HepG2 (cell line): ENCODE data around the gene RECQL5. TPM values are rescaled to one million over a fixed set of nuclear protein-coding genes. Genes with fewer than 3 reads are reported as not detected.

Experiments
- ATAC-seq: fragments of 200-7000 bp; cut with Tn5 transposase; 3 replicates; pipeline ENCODE4 v1.9.1; 2020; ENCODE audit warnings: mild to moderate bottlenecking, moderate library complexity
- BruUV-seq: library from RNA; stranded (reverse); fragments of 400-500 nt; replicated peaks from 2 replicates; lab custom pipeline; 2021; lab: Mats Ljungman, UMichigan
- CTCF ChIA-PET: fragments of 300-600 bp; formaldehyde crosslinking; extraction: SDS; loops from one replicate; lab custom pipeline; 2021; ENCODE audit warnings: low total read pairs, inconsistent platforms, low intra/inter-chr PET ratio; lab: Yijun Ruan, JAX
- POLR2A ChIA-PET: fragments of 350-600 bp; sonication (Branson Sonifier 250); formaldehyde crosslinking; loops from one replicate; lab custom pipeline; 2020; ENCODE audit warnings: antibody characterized with exemption, inconsistent platforms; lab: Yijun Ruan, JAX
- DNase-seq: peaks from one replicate; pipeline ENCODE4 v3.0.0-alpha.2; 2015; ENCODE audit warnings: low spot score
- FAIRE-seq: peaks from 3 replicates; lab custom pipeline; 2011; peaks lifted over from hg19 to GRCh38; lab: Jason Lieb, UNC
- H2AFZ ChIP-seq: one replicate; pipeline ENCODE4 v1.6.1; 2011; ENCODE audit warnings: low read length, inconsistent platforms
- H3K27ac ChIP-seq: fragments of 300-600 bp; 3 replicates; pipeline ENCODE4 v1.8.0; 2011; ENCODE audit warnings: mixed run types, mild to moderate bottlenecking, mixed read lengths, low read length, inconsistent platforms; ENCODE audit not compliant: insufficient read depth; ENCODE audit errors: extremely low read length
- H3K27me3 ChIP-seq, 2 experiments: fragments of 200-600 bp in 1 of 2; 2 replicates in 1 of 2; 3 replicates in 1 of 2; pipeline versions ENCODE4 v1.6.0 to v1.8.0; 2011; ENCODE audit warnings: low read length in 2 of 2, mild to moderate bottlenecking in 2 of 2, moderate library complexity in 2 of 2, inconsistent platforms in 1 of 2; ENCODE audit not compliant: insufficient read depth in 2 of 2, control insufficient read depth in 1 of 2
- H3K36me3 ChIP-seq, 2 experiments: fragments of 200-600 bp in 1 of 2; replicated peaks in 1 of 2; 2 replicates in 1 of 2; 3 replicates in 1 of 2; pipeline versions ENCODE4 v1.5.1 to v1.8.0; 2011; ENCODE audit warnings: low read length in 2 of 2, inconsistent platforms in 1 of 2; ENCODE audit not compliant: insufficient read depth in 2 of 2, control insufficient read depth in 1 of 2
- H3K4me1 ChIP-seq: 2 replicates; pipeline ENCODE4 v1.5.1; 2012; ENCODE audit warnings: low read length, inconsistent platforms; ENCODE audit not compliant: insufficient read depth
- H3K4me2 ChIP-seq: 2 replicates; pipeline ENCODE4 v1.6.0; 2011; ENCODE audit warnings: low read depth, low read length, inconsistent platforms
- H3K4me3 ChIP-seq, 3 experiments: fragments of 200-600 bp in 1 of 3; sonication (generic), shearing (Covaris generic) in 1 of 3; replicated peaks in 1 of 3; 2 replicates each; pipeline ENCODE4 v1.5.1; 2011 to 2016; ENCODE audit warnings: low read length in 3 of 3, inconsistent platforms in 2 of 3, low read depth in 2 of 3, mild to moderate bottlenecking in 2 of 3, control low read depth in 1 of 3, mixed read lengths in 1 of 3; ENCODE audit not compliant: insufficient read depth in 1 of 3
- H3K79me2 ChIP-seq: one replicate; pipeline ENCODE4 v1.6.1; 2011; ENCODE audit warnings: low read length, inconsistent platforms; ENCODE audit not compliant: insufficient read depth
- H3K9ac ChIP-seq: 2 replicates; pipeline ENCODE4 v1.6.0; 2011; ENCODE audit warnings: mild to moderate bottlenecking, low read depth, low read length, inconsistent platforms; ENCODE audit not compliant: insufficient read depth
- H3K9me3 ChIP-seq: 2 replicates; pipeline ENCODE4 v1.5.1; 2012; ENCODE audit warnings: mild to moderate bottlenecking, low read length
- H4K20me1 ChIP-seq: 2 replicates; pipeline ENCODE4 v1.6.0; 2011; ENCODE audit warnings: inconsistent platforms, mild to moderate bottlenecking, low read length, moderate library complexity; ENCODE audit not compliant: insufficient read depth
- CAMTA2 ChIP-seq: sonication (generic); formaldehyde crosslinking; IDR thresholded peaks from 2 replicates; pipeline ENCODE4 v1.4.0; 2020; ENCODE audit warnings: mild to moderate bottlenecking, missing genetic modification reagents, borderline replicate concordance
- HES4 ChIP-seq: sonication (generic); formaldehyde crosslinking; IDR thresholded peaks from 2 replicates; pipeline ENCODE4 v1.9.0; 2021; ENCODE audit warnings: mild to moderate bottlenecking, missing genetic modification reagents, borderline replicate concordance
- LCORL ChIP-seq, 2 experiments: fragments of 450-650 bp in 1 of 2; sonication (generic) in 1 of 2; formaldehyde crosslinking in 1 of 2; IDR thresholded peaks; 2 replicates each; pipeline versions ENCODE4 v1.5.0 to v1.6.1; 2017 to 2020; ENCODE audit warnings: antibody characterized with exemption in 1 of 2, missing genetic modification reagents in 1 of 2
- PAWR ChIP-seq: sonication (generic); formaldehyde crosslinking; IDR thresholded peaks from 2 replicates; pipeline ENCODE4 v1.4.0; 2020; ENCODE audit warnings: missing genetic modification reagents, mild to moderate bottlenecking, borderline replicate concordance
- TEAD2 ChIP-seq: sonication (generic); formaldehyde crosslinking; IDR thresholded peaks from 2 replicates; pipeline ENCODE4 v1.9.0; 2021; ENCODE audit warnings: missing genetic modification reagents
- ZNF136 ChIP-seq: sonication (generic); formaldehyde crosslinking; IDR thresholded peaks from 2 replicates; pipeline ENCODE4 v1.8.1; 2022; ENCODE audit warnings: low read depth, mild to moderate bottlenecking, moderate library complexity, missing genetic modification reagents
- ZNF569 ChIP-seq: sonication (generic); formaldehyde crosslinking; IDR thresholded peaks from 2 replicates; pipeline ENCODE4 v1.5.0; 2020; ENCODE audit warnings: mild to moderate bottlenecking, missing genetic modification reagents, moderate library complexity, borderline replicate concordance
- ZNF747 ChIP-seq: sonication (generic); formaldehyde crosslinking; IDR thresholded peaks from 2 replicates; pipeline ENCODE4 v1.8.1; 2023; ENCODE audit warnings: missing genetic modification reagents, mild to moderate bottlenecking, borderline replicate concordance
- WGBS: methylation state at CpG from one replicate; pipeline ENCODE4 v1.1.6; 2017; ENCODE audit warnings: low lambda C conversion rate; 5-methylcytosine and 5-hydroxymethylcytosine counted together
- in situ Hi-C: cut with HindIII; loops from 2 replicates; pipeline ENCODE4 v1.10.0; 2017; ENCODE audit warnings: low pct_unique_long_range_greater_than_20kb; ENCODE audit not compliant: extremely low pct_ligation_motif_present
- intact Hi-C: fragments of 100-400 bp; cut with micrococcal nuclease; formaldehyde crosslinking; loops from one replicate; pipeline ENCODE4 v1.10.0; 2022; ENCODE audit not compliant: unreplicated experiment
- polyA plus RNA-seq, 8 experiments: library from polyadenylated mRNA; depleted of rRNA in 3 of 8; stranded (reverse) in 7 of 8; unstranded in 1 of 8; fragments of >200 nt; fragmentation: Illumina TruSeq in 4 of 8; extraction: Trizol in 4 of 8; gene quantifications; 2 replicates each; pipeline versions ENCODE4 v1.2.1 to v1.2.3, GENCODE V29; 2011 to 2016; ENCODE audit warnings: low read depth in 4 of 8, missing spikeins in 1 of 8, mixed read lengths in 1 of 8; ENCODE audit not compliant: insufficient read depth in 1 of 8
- total RNA-seq, 5 experiments: library from RNA; depleted of rRNA; stranded (reverse); fragments of >200 nt; fragmentation: Illumina TruSeq; extraction: Trizol; gene quantifications; 2 replicates each; pipeline ENCODE4 v1.2.3, GENCODE V29; 2016; ENCODE audit warnings: low read depth in 1 of 5
- TF ChIP-seq, protein P1 (sequence below): sonication (generic); formaldehyde crosslinking; IDR thresholded peaks from 2 replicates; pipeline ENCODE4 v1.5.1; 2020; ENCODE audit warnings: missing genetic modification reagents, mild to moderate bottlenecking, borderline replicate concordance

The RECQL5 gene
- total and polyA plus RNA-seq, 2 of the 13 experiments (the other 11 are each of a cell fraction or from before 2014, with no cell fraction given): 27.7 to 32.0 TPM

GRCh38 chr17:75668489-75668888 is 1.5 kb upstream of the RECQL5 start:
- peaks cover 15 to 51% of the 10 kb centered on the region in 2 experiments for H3K36me3 ChIP-seq
- H3K27me3 ChIP-seq: peaks cover 0 to 5% of the 10 kb centered on the region in 2 experiments; a peak in 1 of 5 replicates
- peak overlapping the region; percentile 92; the same call in 1 of the 2 replicates for H3K9ac ChIP-seq
- FAIRE-seq: peak; percentile 40
- in situ Hi-C loops (no loop called here), intact Hi-C loops (no loop called here)
- H3K4me2 ChIP-seq: peak overlapping the region; percentile 82
- peaks cover 39% of the 10 kb centered on the region for H3K4me1 ChIP-seq
- ChIA-PET CTCF (interaction anchor here (1.4 kb wide), 1 partner anchor 35 kb away, joined by 3 read pairs; no protein-coding TSS in a partner anchor), POLR2A (interaction anchor here (1.6 kb wide), 1 partner anchor 22 kb away, joined by 4 read pairs; a partner anchor contains a TSS)
- ATAC-seq: no peak
- WGBS: 74% methylated on average over 4 of the region's 4 CpGs
- TF ChIP-seq LCORL (IDR thresholded peaks at IDR 0.05): 0 out of 2 replicates have a peak, but pooled peaks have one; percentile 15
- no peak for TF ChIP-seq LCORL (CRISPR knock-in tag; IDR thresholded peaks at IDR 0.05)
- no peak for TF ChIP-seq CAMTA2 (CRISPR knock-in tag)
- TF ChIP-seq HES4 (CRISPR knock-in tag): no peak
- TF ChIP-seq ZNF136: no peak
- H3K79me2 ChIP-seq: peaks cover 68% of the 10 kb centered on the region
- H3K4me3 ChIP-seq: peak overlapping the region; percentile 77 to 99 (median 99); a peak in 5 of 6 replicates
- no peaks in the 10 kb centered on the region for H3K9me3 ChIP-seq
- no peak for DNase-seq
- no peak overlapping the region for H2AFZ ChIP-seq
- H4K20me1 ChIP-seq: peaks cover 6% of the 10 kb centered on the region; the same call in 1 of the 2 replicates
- H3K27ac ChIP-seq: no peak overlapping the region
- no TSS peak for BruUV-seq

DNA sequence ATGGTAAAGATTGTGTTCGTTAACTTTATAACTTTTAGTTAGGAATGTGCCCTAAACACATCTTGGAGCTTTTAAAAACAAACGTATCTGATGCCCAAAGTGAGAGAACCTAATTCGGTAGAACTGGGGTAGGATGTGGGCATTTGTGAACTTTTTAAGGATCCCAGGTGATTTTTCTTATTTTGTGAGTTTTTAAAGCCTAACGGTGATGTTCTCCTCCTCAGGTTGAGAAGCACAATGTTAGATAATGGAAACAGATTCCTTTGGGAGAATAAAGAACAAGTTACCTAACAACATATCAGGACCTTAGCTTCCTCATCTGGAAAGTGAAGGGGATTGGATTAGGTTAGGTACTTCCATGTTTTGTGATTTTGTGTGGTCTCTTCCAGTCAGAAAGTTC is 871 bp upstream of the RECQL5 start:
- H4K20me1 ChIP-seq: peaks cover 6% of the 10 kb centered on the region; the same call in 1 of the 2 replicates
- in situ Hi-C loops: no loop called here
- BruUV-seq: no TSS peak
- H3K4me1 ChIP-seq: peaks cover 39% of the 10 kb centered on the region
- no peak for DNase-seq
- H3K9me3 ChIP-seq: no peaks in the 10 kb centered on the region
- peak overlapping the region; percentile 77 to 99 (median 99) for H3K4me3 ChIP-seq
- H3K27me3 ChIP-seq: peaks cover 0 to 5% of the 10 kb centered on the region in 2 experiments; a peak in 1 of 5 replicates
- intact Hi-C loops: loop anchor here (1.0 kb wide), 1 partner anchor 35 kb away; the partner anchor contains the start of gene SMIM5
- H3K27ac ChIP-seq: peak overlapping the region; percentile 69
- peak overlapping the region; percentile 82 for H3K4me2 ChIP-seq
- peaks cover 68% of the 10 kb centered on the region for H3K79me2 ChIP-seq
- CTCF ChIA-PET: interaction anchor here (1.4 kb wide), 1 partner anchor 34 kb away, joined by 3 read pairs; no protein-coding TSS in a partner anchor
- WGBS: 0% methylated on average over 4 of the region's 4 CpGs
- no peak for ATAC-seq
- peaks cover 14 to 46% of the 10 kb centered on the region in 2 experiments for H3K36me3 ChIP-seq
- TF ChIP-seq ZNF747 (CRISPR knock-in tag) (0 out of 2 replicates have a peak, but pooled peaks have one; percentile 13), TEAD2 (CRISPR knock-in tag) (no peak), PAWR (CRISPR knock-in tag) (no peak), ZNF569 (peak; percentile 13; the same call in 1 of the 2 replicates)
- TF ChIP-seq, protein P1, sequence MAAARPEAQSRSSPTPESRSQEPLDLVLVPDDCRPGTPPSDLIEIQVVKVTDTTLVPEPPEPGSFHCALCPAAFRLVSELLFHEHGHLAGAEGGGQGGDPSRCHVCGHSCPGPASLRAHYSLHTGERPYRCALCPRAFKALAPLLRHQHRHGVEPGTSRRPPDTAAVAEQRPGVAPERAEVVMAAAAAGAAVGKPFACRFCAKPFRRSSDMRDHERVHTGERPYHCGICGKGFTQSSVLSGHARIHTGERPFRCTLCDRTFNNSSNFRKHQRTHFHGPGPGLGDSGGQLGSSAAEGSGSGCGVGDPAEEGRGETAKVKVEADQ: peak; percentile 65; the same call in 1 of the 2 replicates
- peak overlapping the region; percentile 92 for H3K9ac ChIP-seq
- POLR2A ChIA-PET: interaction anchor here (1.3 to 2.0 kb wide), 3 partner anchors 22 to 86 kb away, joined by 3 to 11 read pairs (median 4); partner anchors contain the start of gene ITGB4
- H2AFZ ChIP-seq: no peak overlapping the region
- FAIRE-seq: no peak
